Prostate gland (tissue), 2 donors: ENCODE measurements around the gene ARHGEF4. TPM values are rescaled to one million over a fixed set of nuclear protein-coding genes. Genes with fewer than 3 reads are reported as not detected.

Experiments
- DNase-seq: peaks from one replicate; pipeline ENCODE4 v3.0.0-alpha.2; 2019; ENCODE audit warnings: low spot score
- H3K27ac ChIP-seq, 2 donors: fragments of 200-600 bp; sonication (generic); 2 replicates each; pipeline ENCODE4 v1.5.1; 2017 to 2019
- H3K27me3 ChIP-seq: fragments of 200-600 bp; sonication (generic); replicated peaks from 2 replicates; pipeline ENCODE4 v1.5.1; 2019; ENCODE audit not compliant: insufficient read depth
- H3K36me3 ChIP-seq, 2 donors: fragments of 200-600 bp; sonication (generic); 1 replicate in 1 of 2; 2 replicates in 1 of 2; pipeline versions ENCODE4 v1.5.1 to v1.8.1; 2017 to 2019
- H3K4me1 ChIP-seq: fragments of 200-600 bp; sonication (generic); replicated peaks from 2 replicates; pipeline ENCODE4 v1.5.1; 2019
- H3K4me3 ChIP-seq, 2 donors: fragments of 200-600 bp; sonication (generic); 2 replicates each; pipeline ENCODE4 v1.5.1; 2017 to 2019
- H3K9me3 ChIP-seq: fragments of 200-600 bp; sonication (generic); 2 replicates; pipeline ENCODE4 v1.5.1; 2017
- POLR2A ChIP-seq: fragments of 450-650 bp; IDR thresholded peaks from one replicate; pipeline ENCODE4 v1.6.1; 2016; ENCODE audit warnings: antibody characterized with exemption, mild to moderate bottlenecking
- POLR2AphosphoS5 ChIP-seq: sonication (generic); formaldehyde crosslinking; IDR thresholded peaks from one replicate; pipeline ENCODE4 v1.6.1; 2017; ENCODE audit warnings: antibody characterized with exemption
- WGBS: methylation state at CpG from one replicate; pipeline ENCODE4 v1.1.5; 2018; 5-methylcytosine and 5-hydroxymethylcytosine counted together
- intact Hi-C: fragments of 100-400 bp; cut with DNase I; formaldehyde crosslinking; loops from one replicate; pipeline ENCODE4 v1.14.2; 2022
- total RNA-seq, 2 donors: library from RNA; depleted of rRNA; stranded (reverse); fragments of >200 nt; gene quantifications; one replicate each; pipeline ENCODE4 v1.1.0, GENCODE V29; 2016
- TF ChIP-seq, protein P1 (sequence below), 4 experiments: fragments of 200-600 bp in 2 of 4; fragments of 450-650 bp in 2 of 4; sonication (generic) in 2 of 4; IDR thresholded peaks; 1 replicate in 3 of 4; 2 replicates in 1 of 4; pipeline ENCODE4 v1.5.1; 2016 to 2019; ENCODE audit warnings: antibody characterized with exemption in 4 of 4, mild to moderate bottlenecking in 2 of 4, moderate library complexity in 2 of 4

Gene ARHGEF4
- total RNA-seq, 2 donors from 2014 or later = 9.6 to 56.0 TPM

DNA sequence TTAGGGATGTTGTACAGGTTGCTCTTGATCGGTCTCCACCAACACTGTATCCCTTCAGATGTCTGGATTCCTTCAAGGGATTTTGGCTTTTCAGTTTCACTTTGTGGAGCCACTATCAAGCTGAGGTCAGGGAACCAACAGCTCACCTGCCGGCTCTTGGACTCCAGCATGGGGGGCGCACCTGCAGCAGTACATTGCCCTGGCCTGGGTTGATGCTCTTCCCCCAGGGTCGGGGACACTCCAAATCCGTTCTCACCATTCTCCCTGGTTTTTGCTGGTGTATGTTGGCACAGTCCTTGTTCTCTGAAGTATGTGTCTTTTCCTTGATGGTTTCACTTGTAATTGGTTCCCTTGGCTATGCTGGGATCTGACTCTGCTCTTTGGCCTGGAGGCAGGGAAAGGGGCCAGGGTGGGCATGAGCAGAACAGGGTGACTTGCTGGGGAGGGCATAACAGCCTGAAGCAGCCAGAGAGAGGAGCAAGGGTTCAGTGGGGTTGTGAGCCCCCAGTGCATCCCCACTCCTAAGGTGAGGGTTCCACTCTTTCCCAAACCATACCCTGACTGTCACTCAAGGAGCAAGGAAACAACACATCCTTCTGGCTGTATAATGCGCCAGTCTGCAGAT is 5.1 kb downstream of the ARHGEF4 start:
- Histone ChIP-seq H3K9me3 (no peaks in the 10 kb centered on the region), H3K27ac (no peak overlapping the region), H3K36me3 (no peaks in the 10 kb centered on the region), H3K4me1 (no peaks in the 10 kb centered on the region), H3K4me3 (no peak overlapping the region), H3K27me3 (no peaks in the 10 kb centered on the region)
- TF ChIP-seq POLR2A (no peak), POLR2AphosphoS5 (no peak)
- TF ChIP-seq, protein P1, sequence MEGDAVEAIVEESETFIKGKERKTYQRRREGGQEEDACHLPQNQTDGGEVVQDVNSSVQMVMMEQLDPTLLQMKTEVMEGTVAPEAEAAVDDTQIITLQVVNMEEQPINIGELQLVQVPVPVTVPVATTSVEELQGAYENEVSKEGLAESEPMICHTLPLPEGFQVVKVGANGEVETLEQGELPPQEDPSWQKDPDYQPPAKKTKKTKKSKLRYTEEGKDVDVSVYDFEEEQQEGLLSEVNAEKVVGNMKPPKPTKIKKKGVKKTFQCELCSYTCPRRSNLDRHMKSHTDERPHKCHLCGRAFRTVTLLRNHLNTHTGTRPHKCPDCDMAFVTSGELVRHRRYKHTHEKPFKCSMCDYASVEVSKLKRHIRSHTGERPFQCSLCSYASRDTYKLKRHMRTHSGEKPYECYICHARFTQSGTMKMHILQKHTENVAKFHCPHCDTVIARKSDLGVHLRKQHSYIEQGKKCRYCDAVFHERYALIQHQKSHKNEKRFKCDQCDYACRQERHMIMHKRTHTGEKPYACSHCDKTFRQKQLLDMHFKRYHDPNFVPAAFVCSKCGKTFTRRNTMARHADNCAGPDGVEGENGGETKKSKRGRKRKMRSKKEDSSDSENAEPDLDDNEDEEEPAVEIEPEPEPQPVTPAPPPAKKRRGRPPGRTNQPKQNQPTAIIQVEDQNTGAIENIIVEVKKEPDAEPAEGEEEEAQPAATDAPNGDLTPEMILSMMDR (IDR thresholded peaks at IDR 0.05) = no peak
- intact Hi-C loops = no loop called here
- no peak for DNase-seq
- 89% methylated on average over 6 of the region's 6 CpGs for WGBS

DNA sequence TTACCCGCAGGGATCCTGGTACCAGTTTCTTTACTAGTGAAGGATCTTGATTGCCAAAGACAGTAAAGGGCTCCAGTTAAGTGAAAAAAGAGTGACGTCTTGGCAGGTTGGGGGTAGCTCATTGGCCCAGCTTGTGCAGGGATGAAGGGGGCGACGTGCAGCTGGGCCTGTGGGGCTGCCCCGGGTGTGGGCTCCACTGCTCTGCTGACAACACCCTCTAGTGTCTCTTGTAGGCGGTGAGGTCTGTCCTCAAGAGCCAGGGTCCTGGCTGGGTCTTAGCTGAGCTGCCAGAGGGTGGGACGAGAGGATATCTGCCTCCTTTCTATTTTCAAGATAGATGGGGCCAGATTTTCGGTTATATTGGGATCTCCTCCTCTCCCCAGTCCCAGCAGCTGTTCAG is 6.1 kb downstream of the ARHGEF4 start:
- H3K4me1 ChIP-seq = no peaks in the 10 kb centered on the region
- no peaks in the 10 kb centered on the region for H3K27me3 ChIP-seq
- no peaks in the 10 kb centered on the region for H3K36me3 ChIP-seq
- 74% methylated on average over 8 of the region's 8 CpGs for WGBS
- DNase-seq = no peak
- no peak overlapping the region for H3K27ac ChIP-seq
- TF ChIP-seq, protein P1 (IDR thresholded peaks at IDR 0.05) = no peak
- TF ChIP-seq POLR2A = no peak
- TF ChIP-seq POLR2AphosphoS5 = no peak
- no peak overlapping the region for H3K4me3 ChIP-seq
- intact Hi-C loops = no loop called here
- no peaks in the 10 kb centered on the region for H3K9me3 ChIP-seq

DNA sequence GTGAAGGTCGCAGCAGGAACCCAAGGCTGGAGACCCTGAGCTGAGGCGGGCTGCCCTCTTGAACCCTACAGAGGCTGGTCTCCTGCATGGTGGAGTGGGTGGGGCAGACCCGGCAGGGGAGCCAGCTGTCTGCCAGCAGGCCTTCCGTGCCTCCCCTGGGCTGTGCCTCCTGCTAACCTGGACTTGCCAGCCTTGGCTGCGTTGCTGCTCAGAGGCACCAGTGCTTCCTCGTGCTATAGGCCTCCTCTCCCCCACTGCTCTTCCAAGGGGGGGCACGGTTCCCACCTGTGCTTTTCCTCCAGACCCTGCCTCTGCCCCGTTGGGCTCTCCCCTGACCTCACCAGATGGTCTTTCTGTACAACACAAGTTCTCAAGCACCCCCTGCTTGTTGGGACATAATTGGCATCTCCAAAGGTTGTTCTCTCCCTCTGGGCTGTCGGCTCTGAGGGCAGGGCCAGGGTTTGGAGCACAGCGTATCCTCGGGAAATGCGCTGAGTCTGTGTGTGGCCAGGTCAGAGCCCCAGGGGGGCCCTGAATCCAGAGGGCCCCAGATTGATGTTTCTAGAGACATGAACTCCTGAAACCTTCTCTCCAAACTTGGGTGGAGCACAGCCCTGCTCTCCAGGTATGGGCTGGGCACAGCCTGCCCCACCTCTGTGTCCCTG is 6.7 kb downstream of the ARHGEF4 start:
- Histone ChIP-seq H3K4me1 (no peaks in the 10 kb centered on the region), H3K27me3 (no peaks in the 10 kb centered on the region), H3K36me3 (no peaks in the 10 kb centered on the region), H3K4me3 (no peak overlapping the region), H3K9me3 (no peaks in the 10 kb centered on the region), H3K27ac (no peak overlapping the region)
- no peak for TF ChIP-seq POLR2AphosphoS5
- TF ChIP-seq, protein P1 (IDR thresholded peaks at IDR 0.05) = no peak
- TF ChIP-seq POLR2A = no peak
- no peak for DNase-seq
- intact Hi-C loops = no loop called here
- WGBS = 67% methylated on average over 12 of the region's 12 CpGs

DNA sequence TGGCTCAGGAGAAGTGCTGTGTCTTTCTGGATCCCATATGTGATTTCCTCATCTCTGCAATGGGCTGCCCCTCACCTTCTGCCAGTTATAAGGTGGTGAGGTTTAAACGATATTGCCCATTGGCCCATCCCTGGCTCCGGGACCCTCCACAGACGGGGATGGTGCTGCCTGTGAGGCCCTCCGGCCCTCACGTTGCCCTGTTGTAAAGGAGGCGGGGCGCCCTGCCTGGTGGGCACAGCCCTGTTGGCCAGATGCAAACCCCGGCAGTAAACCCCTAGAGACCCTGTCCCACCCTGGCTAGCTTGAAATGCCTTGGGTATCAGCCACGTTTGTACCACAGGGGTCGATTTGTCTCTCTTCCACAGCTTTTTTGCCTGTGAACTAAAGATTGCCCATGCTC is 7.4 kb downstream of the ARHGEF4 start:
- intact Hi-C loops = no loop called here
- TF ChIP-seq POLR2A = no peak
- TF ChIP-seq, protein P1 (IDR thresholded peaks at IDR 0.05) = no peak
- no peak for TF ChIP-seq POLR2AphosphoS5
- no peak overlapping the region for H3K4me3 ChIP-seq
- no peak for DNase-seq
- H3K9me3 ChIP-seq = no peaks in the 10 kb centered on the region
- H3K27me3 ChIP-seq = no peaks in the 10 kb centered on the region
- no peak overlapping the region for H3K27ac ChIP-seq
- H3K36me3 ChIP-seq = no peaks in the 10 kb centered on the region
- WGBS = 75% methylated on average over 10 of the region's 10 CpGs
- no peaks in the 10 kb centered on the region for H3K4me1 ChIP-seq

DNA sequence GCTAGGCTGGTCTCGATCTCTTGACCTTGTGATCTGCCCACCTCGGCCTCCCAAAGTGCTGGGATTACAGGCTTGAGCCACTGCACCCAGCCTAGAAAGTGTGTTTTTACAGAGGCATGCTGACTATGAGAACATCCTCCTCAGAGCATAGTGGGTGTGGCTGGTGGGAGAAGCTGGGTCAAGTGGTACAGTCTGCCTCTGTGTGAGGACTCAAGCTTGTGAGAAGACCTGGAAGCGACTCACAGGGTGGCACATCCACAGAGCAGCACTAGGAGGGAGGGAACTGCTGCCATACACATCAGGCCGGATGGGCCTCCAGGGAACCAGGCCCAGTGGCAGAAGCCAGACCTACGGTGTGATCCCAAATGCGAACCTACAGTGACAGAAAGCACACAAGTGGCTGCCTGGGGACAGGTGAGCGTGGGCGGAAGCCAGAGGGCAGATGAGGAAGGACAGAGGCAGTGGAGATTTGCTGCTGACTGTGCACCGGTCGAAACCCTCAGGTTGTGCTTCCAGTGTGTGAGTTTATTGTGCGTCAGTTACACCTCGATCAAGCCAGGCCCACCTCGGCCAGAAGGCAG is 8.9 kb downstream of the ARHGEF4 start:
- intact Hi-C loops = no loop called here
- Histone ChIP-seq H3K9me3 (no peaks in the 10 kb centered on the region), H3K4me1 (no peaks in the 10 kb centered on the region), H3K4me3 (no peak overlapping the region), H3K36me3 (no peaks in the 10 kb centered on the region), H3K27me3 (no peaks in the 10 kb centered on the region), H3K27ac (no peak overlapping the region)
- 93% methylated on average over 13 of the region's 13 CpGs for WGBS
- DNase-seq = no peak
- TF ChIP-seq, protein P1 (IDR thresholded peaks at IDR 0.05) = no peak
- no peak for TF ChIP-seq POLR2A
- no peak for TF ChIP-seq POLR2AphosphoS5
